Stimulated activated CD4-positive, alpha-beta T cell treated with anti-CD3 and anti-CD28 coated beads, Interleukin-4, amount 100 ng/mL, for 1 hour (primary cell): ENCODE measurements around the gene L1CAM.

Source experiments
- DNase-seq: peaks from one replicate; pipeline ENCODE4 v3.0.0-alpha.2; 2020

Gene L1CAM

GRCh38 chrX:153901753-153902140, 15.8 kb upstream of the L1CAM start:
- no peak for DNase-seq

GRCh38 chrX:153900831-153901752, 15.1 kb upstream of the L1CAM start:
- peak; percentile 55 for DNase-seq

- DNase-seq, result no peak
Observed at GRCh38 chrX:153897899-153898298, 11.9 kb upstream of the L1CAM start.

- DNase-seq, result no peak
Observed at GRCh38 chrX:153889123-153889522, 3.1 kb upstream of the L1CAM start.

- no peak for DNase-seq
Observed at GRCh38 chrX:153888344-153888743, 2.4 kb upstream of the L1CAM start.

- DNase-seq, result no peak
Observed at GRCh38 chrX:153887385-153887784, 1.4 kb upstream of the L1CAM start.

- no peak for DNase-seq
Observed at GRCh38 chrX:153886915-153887314, 942 bp upstream of the L1CAM start.

- no peak for DNase-seq
Observed at GRCh38 chrX:153885208-153885787, 675 bp downstream of the L1CAM start.

GRCh38 chrX:153884590-153884989, 1.4 kb downstream of the L1CAM start:
- no peak for DNase-seq

- DNase-seq, result no peak
Observed at GRCh38 chrX:153884136-153884535, 1.8 kb downstream of the L1CAM start.

- no peak for DNase-seq
Observed at GRCh38 chrX:153883163-153883843, 2.7 kb downstream of the L1CAM start.

- DNase-seq, result no peak
Observed at GRCh38 chrX:153882557-153882956, 3.4 kb downstream of the L1CAM start.

GRCh38 chrX:153882086-153882498, 3.9 kb downstream of the L1CAM start:
- DNase-seq, result no peak

- no peak for DNase-seq
Observed at GRCh38 chrX:153881281-153881680, 4.7 kb downstream of the L1CAM start.

- DNase-seq, result no peak
Observed at GRCh38 chrX:153880440-153880815, 5.5 kb downstream of the L1CAM start.

- DNase-seq, result no peak
Observed at GRCh38 chrX:153879741-153880439, 6.1 kb downstream of the L1CAM start.

GRCh38 chrX:153878969-153879653, 6.9 kb downstream of the L1CAM start:
- DNase-seq, result peak; percentile 10

GRCh38 chrX:153878345-153878744, 7.6 kb downstream of the L1CAM start:
- DNase-seq, result no peak

- no peak for DNase-seq
Observed at GRCh38 chrX:153877571-153878261, 8.3 kb downstream of the L1CAM start.

GRCh38 chrX:153876112-153876491, 9.9 kb downstream of the L1CAM start:
- no peak for DNase-seq

GRCh38 chrX:153875391-153876111, 10.4 kb downstream of the L1CAM start:
- DNase-seq, result peak; percentile 69
